ENCODE data around the gene ARL11.
"Not testable (repeated sequence)": the region's sequence is repeated elsewhere in the genome, so short reads cannot be mapped to it uniquely, and the experiment has no call there.

Gene ARL11

GRCh38 chr13:49593876-49594275 is 34.4 kb upstream of the ARL11 start:
- H2BK5ac ChIP-seq (ENCODE audit: low read depth, low read length, poor library complexity); H2AK5ac ChIP-seq (ENCODE audit: low read length); H3K36me3 ChIP-seq (ENCODE audit: control insufficient read depth in 1 of 2, insufficient read depth in 2 of 2, low read length in 2 of 2); H3K9ac ChIP-seq (ENCODE audit: low read length); H4K12ac ChIP-seq (ENCODE audit: low read depth, low read length); H3K4me2 ChIP-seq (ENCODE audit: low read length); H3K27ac ChIP-seq (ENCODE audit: low read depth, low read length); H3K4me1 ChIP-seq (ENCODE audit: control insufficient read depth in 1 of 2, insufficient read depth in 2 of 2, low read length in 2 of 2); H2BK12ac ChIP-seq (ENCODE audit: low read length); H3K79me2 ChIP-seq (ENCODE audit: control insufficient read depth, insufficient read depth, low read length, poor library complexity); H3K4ac ChIP-seq (ENCODE audit: low read depth, low read length); H3K23ac ChIP-seq (ENCODE audit: low read length); H4K8ac ChIP-seq (ENCODE audit: low read depth, low read length); H3K9me3 ChIP-seq (ENCODE audit: insufficient read depth, low read depth, low read length); H3K4me3 ChIP-seq (ENCODE audit: low read depth, low read length); H3K27me3 ChIP-seq (ENCODE audit: insufficient read depth, low read length); H3K79me1 ChIP-seq (ENCODE audit: low read length); H4K91ac ChIP-seq (ENCODE audit: low read depth, low read length); H3K18ac ChIP-seq (ENCODE audit: low read length); H2AFZ ChIP-seq (ENCODE audit: insufficient read depth, low read length, poor library complexity); H2BK120ac ChIP-seq (ENCODE audit: insufficient read depth, low read length, poor library complexity); H3K14ac ChIP-seq (ENCODE audit: low read length); DNase-seq: not testable (repeated sequence)
- no CpG with 5 or more reads among the region's 4 CpGs for WGBS (ENCODE audit: extremely low coverage, insufficient coverage, insufficient read length)

- Histone ChIP-seq H3K23ac (ENCODE audit: low read length) (no peak overlapping the region), H3K14ac (ENCODE audit: low read length) (no peak overlapping the region), H3K9me3 (ENCODE audit: insufficient read depth, low read depth, low read length) (no peaks in the 10 kb centered on the region), H3K4me1 (ENCODE audit: control insufficient read depth in 1 of 2, insufficient read depth in 2 of 2, low read length in 2 of 2) (no peaks in the 10 kb centered on the region), H3K4me3 (ENCODE audit: low read depth, low read length) (no peak overlapping the region), H4K8ac (ENCODE audit: low read depth, low read length) (no peak overlapping the region), H2BK120ac (ENCODE audit: insufficient read depth, low read length, poor library complexity) (no peak overlapping the region), H4K12ac (ENCODE audit: low read depth, low read length) (no peak overlapping the region), H3K4me2 (ENCODE audit: low read length) (no peak overlapping the region), H3K27ac (ENCODE audit: low read depth, low read length) (no peak overlapping the region), H2AK5ac (ENCODE audit: low read length) (no peak overlapping the region), H4K91ac (ENCODE audit: low read depth, low read length) (no peak overlapping the region), H3K9ac (ENCODE audit: low read length) (no peak overlapping the region), H3K27me3 (ENCODE audit: insufficient read depth, low read length) (no peaks in the 10 kb centered on the region), H2BK12ac (ENCODE audit: low read length) (no peak overlapping the region), H3K36me3 (ENCODE audit: control insufficient read depth in 1 of 2, insufficient read depth in 2 of 2, low read length in 2 of 2) (no peaks in the 10 kb centered on the region), H3K4ac (ENCODE audit: low read depth, low read length) (no peak overlapping the region), H3K79me2 (ENCODE audit: control insufficient read depth, insufficient read depth, low read length, poor library complexity) (no peaks in the 10 kb centered on the region), H3K18ac (ENCODE audit: low read length) (no peak overlapping the region), H2BK5ac (ENCODE audit: low read depth, low read length, poor library complexity) (no peak overlapping the region), H2AFZ (ENCODE audit: insufficient read depth, low read length, poor library complexity) (no peak overlapping the region), H3K79me1 (ENCODE audit: low read length) (no peaks in the 10 kb centered on the region)
- DNase-seq: no peak
These were observed 33.7 kb upstream of the ARL11 start for GRCh38 chr13:49594576-49594975.

- DNase-seq: no peak
- no peak overlapping the region for H2AK5ac ChIP-seq (ENCODE audit: low read length)
- H3K4me1 ChIP-seq (ENCODE audit: control insufficient read depth in 1 of 2, insufficient read depth in 2 of 2, low read length in 2 of 2): no peaks in the 10 kb centered on the region
- no peaks in the 10 kb centered on the region for H3K79me1 ChIP-seq (ENCODE audit: low read length)
- H3K23ac ChIP-seq (ENCODE audit: low read length): no peak overlapping the region
- H3K18ac ChIP-seq (ENCODE audit: low read length): no peak overlapping the region
- H3K36me3 ChIP-seq (ENCODE audit: control insufficient read depth in 1 of 2, insufficient read depth in 2 of 2, low read length in 2 of 2): no peaks in the 10 kb centered on the region
- no peaks in the 10 kb centered on the region for H3K27me3 ChIP-seq (ENCODE audit: insufficient read depth, low read length)
- H3K79me2 ChIP-seq (ENCODE audit: control insufficient read depth, insufficient read depth, low read length, poor library complexity): no peaks in the 10 kb centered on the region
- WGBS (ENCODE audit: extremely low coverage, insufficient coverage, insufficient read length): no CpG with 5 or more reads among the region's 2 CpGs
- H3K4me3 ChIP-seq (ENCODE audit: low read depth, low read length): no peak overlapping the region
- no peak overlapping the region for H3K4me2 ChIP-seq (ENCODE audit: low read length)
- H3K4ac ChIP-seq (ENCODE audit: low read depth, low read length): no peak overlapping the region
- H2BK12ac ChIP-seq (ENCODE audit: low read length): no peak overlapping the region
- H3K9ac ChIP-seq (ENCODE audit: low read length): no peak overlapping the region
- H4K91ac ChIP-seq (ENCODE audit: low read depth, low read length): no peak overlapping the region
- no peak overlapping the region for H2AFZ ChIP-seq (ENCODE audit: insufficient read depth, low read length, poor library complexity)
- no peaks in the 10 kb centered on the region for H3K9me3 ChIP-seq (ENCODE audit: insufficient read depth, low read depth, low read length)
- no peak overlapping the region for H2BK120ac ChIP-seq (ENCODE audit: insufficient read depth, low read length, poor library complexity)
- no peak overlapping the region for H2BK5ac ChIP-seq (ENCODE audit: low read depth, low read length, poor library complexity)
- H3K27ac ChIP-seq (ENCODE audit: low read depth, low read length): no peak overlapping the region
- no peak overlapping the region for H4K8ac ChIP-seq (ENCODE audit: low read depth, low read length)
- H4K12ac ChIP-seq (ENCODE audit: low read depth, low read length): no peak overlapping the region
- no peak overlapping the region for H3K14ac ChIP-seq (ENCODE audit: low read length)
These were observed 32.1 kb upstream of the ARL11 start for GRCh38 chr13:49596221-49596620.

GRCh38 chr13:49597043-49597641 is 31.2 kb upstream of the ARL11 start:
- Histone ChIP-seq H4K91ac (ENCODE audit: low read depth, low read length) (no peak overlapping the region), H3K36me3 (ENCODE audit: control insufficient read depth in 1 of 2, insufficient read depth in 2 of 2, low read length in 2 of 2) (no peaks in the 10 kb centered on the region), H3K4me1 (ENCODE audit: control insufficient read depth in 1 of 2, insufficient read depth in 2 of 2, low read length in 2 of 2) (no peaks in the 10 kb centered on the region), H3K9ac (ENCODE audit: low read length) (no peak overlapping the region), H2BK120ac (ENCODE audit: insufficient read depth, low read length, poor library complexity) (no peak overlapping the region), H3K9me3 (ENCODE audit: insufficient read depth, low read depth, low read length) (no peaks in the 10 kb centered on the region), H3K4me3 (ENCODE audit: low read depth, low read length) (no peak overlapping the region), H3K14ac (ENCODE audit: low read length) (no peak overlapping the region), H3K4me2 (ENCODE audit: low read length) (no peak overlapping the region), H3K79me2 (ENCODE audit: control insufficient read depth, insufficient read depth, low read length, poor library complexity) (no peaks in the 10 kb centered on the region), H2AFZ (ENCODE audit: insufficient read depth, low read length, poor library complexity) (no peak overlapping the region), H3K79me1 (ENCODE audit: low read length) (no peaks in the 10 kb centered on the region), H2BK12ac (ENCODE audit: low read length) (no peak overlapping the region), H3K27ac (ENCODE audit: low read depth, low read length) (no peak overlapping the region), H4K8ac (ENCODE audit: low read depth, low read length) (no peak overlapping the region), H2BK5ac (ENCODE audit: low read depth, low read length, poor library complexity) (no peak overlapping the region), H3K27me3 (ENCODE audit: insufficient read depth, low read length) (no peaks in the 10 kb centered on the region), H3K18ac (ENCODE audit: low read length) (no peak overlapping the region), H4K12ac (ENCODE audit: low read depth, low read length) (no peak overlapping the region), H3K4ac (ENCODE audit: low read depth, low read length) (no peak overlapping the region), H2AK5ac (ENCODE audit: low read length) (no peak overlapping the region), H3K23ac (ENCODE audit: low read length) (no peak overlapping the region)
- no CpG with 5 or more reads among the region's 11 CpGs for WGBS (ENCODE audit: extremely low coverage, insufficient coverage, insufficient read length)
- no peak for DNase-seq

Measured in trophoblast cell (in vitro differentiated cells and primary cell).